A549 (cell line): ENCODE results near the gene TEX12.

ENCODE experiments used
- BHLHE40 ChIP-seq: IDR thresholded peaks from 2 replicates; pipeline ENCODE4 v1.6.1; 2012; ENCODE audit warnings: low read depth, low read length, inconsistent platforms
- CTCF ChIP-seq: fragments of >200 bp; sonication (Bioruptor Twin); formaldehyde crosslinking; IDR thresholded peaks from 3 replicates; pipeline ENCODE4 v1.5.1; 2016
- EP300 ChIP-seq, 2 experiments: fragments of >200 bp; sonication (Bioruptor Twin); formaldehyde crosslinking; IDR thresholded peaks; 2 replicates in 1 of 2; 3 replicates in 1 of 2; pipeline ENCODE4 v1.6.1; 2016 to 2017
- HMGXB4 ChIP-seq: fragments of 250-450 bp; sonication (Bioruptor Pico); IDR thresholded peaks from 2 replicates; pipeline ENCODE4 v1.5.0; 2021; ENCODE audit warnings: mild to moderate bottlenecking, moderate library complexity, borderline replicate concordance
- JUNB ChIP-seq: fragments of >200 bp; sonication (Bioruptor Twin); formaldehyde crosslinking; IDR thresholded peaks from 2 replicates; pipeline ENCODE4 v1.6.1; 2016
- KDM5A ChIP-seq: fragments of 200-600 bp; sonication (generic); IDR thresholded peaks from 2 replicates; pipeline ENCODE4 v1.6.1; 2016; ENCODE audit warnings: antibody characterized with exemption, mild to moderate bottlenecking
- MAX ChIP-seq: IDR thresholded peaks from 2 replicates; pipeline ENCODE4 v1.6.1; 2012
- MYC ChIP-seq: IDR thresholded peaks from 2 replicates; pipeline ENCODE4 v1.6.1; 2012; ENCODE audit warnings: mild to moderate bottlenecking, inconsistent platforms, low read length, improper control_type of control experiment, borderline replicate concordance
- PBX3 ChIP-seq: IDR thresholded peaks from 2 replicates; pipeline ENCODE4 v1.6.1; 2012
- POLR2A ChIP-seq: IDR thresholded peaks from 2 replicates; pipeline ENCODE4 v1.6.1; 2012; ENCODE audit warnings: mild to moderate bottlenecking, low read length
- RAD21 ChIP-seq, 2 experiments: fragments of >200 bp in 1 of 2; sonication (Bioruptor Twin) in 1 of 2; formaldehyde crosslinking in 1 of 2; IDR thresholded peaks in 1 of 2; conservative IDR thresholded peaks in 1 of 2; 2 replicates in 1 of 2; 3 replicates in 1 of 2; pipeline ENCODE4 v1.6.1; 2012 to 2018; ENCODE audit warnings: inconsistent platforms in 1 of 2
- USF2 ChIP-seq: fragments of 450-650 bp; IDR thresholded peaks from 2 replicates; pipeline ENCODE4 v1.6.1; 2014; ENCODE audit warnings: antibody characterized with exemption

DNA sequence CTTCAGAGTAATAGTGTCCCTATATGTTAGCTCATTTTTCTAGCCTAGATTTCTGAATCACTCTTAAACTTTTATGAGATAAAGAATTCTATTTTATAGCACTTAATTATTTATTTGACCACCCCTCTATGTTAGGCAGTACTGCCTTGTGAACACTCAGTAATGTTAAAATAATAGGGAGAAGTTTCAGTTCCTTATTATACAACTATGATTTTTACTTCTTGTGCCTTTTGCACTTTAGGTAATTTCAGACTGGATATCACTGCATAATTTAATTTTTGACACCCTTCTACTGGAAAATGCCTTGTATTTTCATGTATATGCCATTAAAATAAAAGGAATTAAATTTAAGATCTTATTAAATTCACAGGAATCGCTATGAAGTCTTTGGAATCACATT is 11.3 kb downstream of the TEX12 start:
- TF ChIP-seq CTCF (no peak), RAD21 (conservative IDR thresholded peaks at IDR 0.05 in 1 of 2, IDR thresholded peaks at IDR 0.05 in 1 of 2) (no peak), PBX3 (no peak), MYC (no peak), USF2 (no peak), POLR2A (no peak), EP300 (IDR thresholded peaks at IDR 0.05) (no peak), BHLHE40 (no peak), HMGXB4 (CRISPR knock-in tag) (no peak), MAX (no peak), KDM5A (no peak), JUNB (no peak)
